K562 (cell line): Measurements from ENCODE around the gene POGLUT2. TPM values are rescaled to one million over a fixed set of nuclear protein-coding genes. Genes with fewer than 3 reads are reported as not detected.

Experiments used
- ATAC-seq: fragments of 200-7000 bp; cut with Tn5 transposase; 3 replicates; pipeline ENCODE4 v1.9.1; 2020; ENCODE audit warnings: moderate library complexity
- BruUV-seq: library from RNA; stranded (reverse); fragments of 400-500 nt; replicated peaks from 2 replicates; lab custom pipeline; 2021; lab: Mats Ljungman, UMichigan
- CTCF ChIA-PET: fragments of 300-600 bp; formaldehyde crosslinking; extraction: SDS; loops from one replicate; lab custom pipeline; 2021; ENCODE audit warnings: low intra/inter-chr PET ratio; lab: Yijun Ruan, JAX
- POLR2A ChIA-PET: fragments of 300-600, 350-650 bp; sonication (Branson Sonifier 250); formaldehyde crosslinking; extraction: SDS; loops from one replicate; lab custom pipeline; 2021; ENCODE audit warnings: antibody characterized with exemption, inconsistent platforms; lab: Yijun Ruan, JAX
- DNase-seq, 4 experiments: peaks; one replicate each; pipeline versions ENCODE4 v3.0.0 to v3.0.0-alpha.2; 2011 to 2018; ENCODE audit warnings: low spot score in 3 of 4, mixed read lengths in 3 of 4; ENCODE audit errors: extremely low read depth in 1 of 4
- FAIRE-seq: peaks from 2 replicates; lab custom pipeline; 2011; peaks lifted over from hg19 to GRCh38; lab: Jason Lieb, UNC
- H2AFZ ChIP-seq: 2 replicates; pipeline ENCODE4 v1.6.0; 2011; ENCODE audit warnings: low read depth, low read length, control low read depth, inconsistent platforms
- H3K27ac ChIP-seq: fragments of 200-600 bp; 3 replicates; pipeline ENCODE4 v1.8.0; 2011; ENCODE audit warnings: low read depth, mild to moderate bottlenecking, control low read depth, inconsistent platforms, low read length, moderate library complexity, mixed read lengths; ENCODE audit errors: extremely low read depth
- H3K27me3 ChIP-seq, 2 experiments: fragments of 300-600 bp in 1 of 2; 2 replicates in 1 of 2; 3 replicates in 1 of 2; pipeline versions ENCODE4 v1.6.0 to v1.8.0; 2011; ENCODE audit warnings: inconsistent platforms in 2 of 2, low read length in 2 of 2, mild to moderate bottlenecking in 1 of 2, mixed read lengths in 1 of 2, moderate library complexity in 1 of 2; ENCODE audit not compliant: control insufficient read depth in 2 of 2, insufficient read depth in 2 of 2
- H3K36me3 ChIP-seq: fragments of 300-600 bp; 3 replicates; pipeline ENCODE4 v1.8.0; 2011; ENCODE audit warnings: mild to moderate bottlenecking, low read length, inconsistent platforms; ENCODE audit not compliant: control insufficient read depth, insufficient read depth
- H3K4me1 ChIP-seq, 2 experiments: fragments of 200-600 bp in 1 of 2; replicated peaks in 1 of 2; 2 replicates in 1 of 2; 3 replicates in 1 of 2; pipeline versions ENCODE4 v1.5.1 to v1.8.0; 2011; ENCODE audit warnings: inconsistent platforms in 2 of 2, low read length in 2 of 2, mild to moderate bottlenecking in 1 of 2, mixed read lengths in 1 of 2, moderate library complexity in 1 of 2; ENCODE audit not compliant: control insufficient read depth in 2 of 2, insufficient read depth in 2 of 2
- H3K4me2 ChIP-seq: 2 replicates; pipeline ENCODE4 v1.6.1; 2011; ENCODE audit warnings: low read length, control low read depth, inconsistent platforms, mixed read lengths; ENCODE audit not compliant: insufficient read depth
- H3K4me3 ChIP-seq: fragments of 200-600 bp; sonication (generic), shearing (Covaris generic); 2 replicates; pipeline ENCODE4 v1.5.1; 2016; ENCODE audit warnings: control low read depth, inconsistent platforms
- H3K79me2 ChIP-seq: fragments of 200-600 bp; 3 replicates; pipeline ENCODE4 v1.8.0; 2011; ENCODE audit warnings: low read length, inconsistent platforms; ENCODE audit not compliant: control insufficient read depth, insufficient read depth
- H3K9ac ChIP-seq, 2 experiments: 2 replicates each; pipeline versions ENCODE4 v1.6.0 to v1.6.1; 2011; ENCODE audit warnings: low read depth in 2 of 2, low read length in 2 of 2, control low read depth in 1 of 2, inconsistent platforms in 1 of 2, mild to moderate bottlenecking in 1 of 2, mixed read lengths in 1 of 2; ENCODE audit not compliant: insufficient read depth in 1 of 2
- H3K9me1 ChIP-seq: one replicate; pipeline ENCODE4 v1.6.0; 2011; ENCODE audit warnings: inconsistent platforms, mild to moderate bottlenecking, low read length, moderate library complexity; ENCODE audit not compliant: control insufficient read depth, insufficient read depth
- H3K9me3 ChIP-seq: replicated peaks from 2 replicates; pipeline ENCODE4 v1.5.1; 2011; ENCODE audit warnings: low read depth, low read length, inconsistent platforms; ENCODE audit not compliant: control insufficient read depth, insufficient read depth
- H4K20me1 ChIP-seq: replicated peaks from 2 replicates; pipeline ENCODE4 v1.6.1; 2011; ENCODE audit warnings: low read length, inconsistent platforms, mixed read lengths; ENCODE audit not compliant: control insufficient read depth, insufficient read depth
- ARHGAP35 ChIP-seq: fragments of 450-650 bp; IDR thresholded peaks from 2 replicates; pipeline ENCODE4 v1.6.1; 2018; ENCODE audit not compliant: partially characterized antibody
- CSDE1 ChIP-seq, 2 experiments: fragments of 450-650 bp; IDR thresholded peaks; 2 replicates each; pipeline ENCODE4 v1.6.1; 2016; ENCODE audit warnings: mild to moderate bottlenecking in 1 of 2
- FOXJ3 ChIP-seq: sonication (generic); formaldehyde crosslinking; IDR thresholded peaks from 2 replicates; pipeline ENCODE4 v1.4.0; 2020; ENCODE audit warnings: mild to moderate bottlenecking, missing genetic modification reagents
- KAT8 ChIP-seq: fragments of 450-650 bp; IDR thresholded peaks from 2 replicates; pipeline ENCODE4 v1.6.1; 2016; ENCODE audit warnings: low read depth, mild to moderate bottlenecking
- MAFK ChIP-seq: IDR thresholded peaks from 2 replicates; pipeline ENCODE4 v1.6.1; 2011; ENCODE audit warnings: low read length, improper control_type of control experiment
- MEIS2 ChIP-seq: fragments of 450-650 bp; IDR thresholded peaks from 2 replicates; pipeline ENCODE4 v1.6.1; 2014; ENCODE audit warnings: mild to moderate bottlenecking; ENCODE audit not compliant: partially characterized antibody
- TOE1 ChIP-seq, 2 experiments: fragments of 450-650 bp in 1 of 2; sonication (generic) in 1 of 2; formaldehyde crosslinking in 1 of 2; IDR thresholded peaks; 2 replicates each; pipeline versions ENCODE4 v1.7.1 to v1.8.0; 2016 to 2022; ENCODE audit warnings: borderline replicate concordance in 2 of 2, mild to moderate bottlenecking in 2 of 2, antibody characterized with exemption in 1 of 2, inconsistent platforms in 1 of 2, low read depth in 1 of 2, missing genetic modification reagents in 1 of 2, moderate library complexity in 1 of 2
- ZNF41 ChIP-seq: fragments of 250-450 bp; sonication (Bioruptor Pico); conservative IDR thresholded peaks from 2 replicates; pipeline ENCODE4 v1.4.0; 2020; ENCODE audit warnings: mild to moderate bottlenecking
- ZNF586 ChIP-seq: fragments of 450-650 bp; formaldehyde crosslinking; conservative IDR thresholded peaks from 2 replicates; pipeline ENCODE4 v1.4.0; 2020; ENCODE audit warnings: mild to moderate bottlenecking, moderate library complexity
- ZNF785 ChIP-seq: fragments of 250-450 bp; sonication (Bioruptor Pico); IDR thresholded peaks from 2 replicates; pipeline ENCODE4 v1.4.0; 2020; ENCODE audit warnings: mild to moderate bottlenecking
- WGBS: fragments of 100-300 bp; shearing (Covaris generic); methylation state at CpG from one replicate; pipeline ENCODE4 v1.1.6; 2016; ENCODE audit warnings: low coverage, mixed read lengths; ENCODE audit not compliant: insufficient coverage; ENCODE audit errors: missing lambda C conversion rate; 5-methylcytosine and 5-hydroxymethylcytosine counted together
- in situ Hi-C: fragments of 300-500 bp; cut with MboI; formaldehyde crosslinking; loops from 4 replicates; pipeline ENCODE4 v1.15.0; 2018; ENCODE audit warnings: inconsistent platforms, mixed read lengths
- intact Hi-C: fragments of 100-400 bp; cut with micrococcal nuclease; formaldehyde crosslinking; loops from 2 replicates; pipeline ENCODE4 v1.14.2; 2022
- polyA plus RNA-seq, 8 experiments: library from polyadenylated mRNA; depleted of rRNA in 4 of 8; stranded (reverse) in 5 of 8; unstranded in 3 of 8; fragments of >200 nt; fragmentation: Nextera tagmentation in 2 of 8; fragmentation: Illumina TruSeq in 1 of 8; extraction: Ambion mirVana in 2 of 8; extraction: Trizol in 1 of 8; gene quantifications; 2 replicates each; pipeline versions ENCODE4 v1.2.1 to v1.2.3, GENCODE V29; 2011 to 2014; ENCODE audit warnings: inconsistent platforms in 1 of 8, missing spikeins in 1 of 8
- total RNA-seq, 7 experiments: library from RNA; depleted of rRNA in 6 of 7; stranded (reverse); fragments of >200 nt in 6 of 7; fragmentation: Illumina TruSeq in 2 of 7; extraction: Trizol in 2 of 7; gene quantifications; 2 replicates each; pipeline versions ENCODE4 v1.2.1 to v1.2.3, GENCODE V29; 2011 to 2021; ENCODE audit warnings: low replicate concordance in 1 of 7

The POGLUT2 gene
- total and polyA plus RNA-seq, 9 of the 15 experiments (the other 6 are each of a cell fraction or from before 2014, with no cell fraction given), result 3.8 to 11.8 (median 10.8) TPM

DNA sequence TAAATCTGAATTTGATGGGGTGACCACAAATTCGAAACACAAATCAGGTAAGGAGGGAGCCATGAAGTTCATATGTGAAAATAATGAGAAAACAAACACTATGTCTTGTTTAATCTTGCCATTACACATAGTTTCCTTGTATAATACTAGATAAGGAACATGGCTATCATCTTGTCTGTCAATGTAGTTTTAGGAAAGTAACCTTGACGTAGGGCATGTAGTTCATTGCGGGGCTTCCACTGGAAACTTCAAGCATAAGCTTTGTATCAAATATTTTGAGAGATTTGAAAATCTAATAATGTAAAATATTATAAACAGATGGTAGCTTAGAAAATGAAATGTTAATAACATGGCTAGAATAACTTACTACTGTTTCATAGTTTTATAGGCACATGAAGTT is 8.9 kb upstream of the POGLUT2 start:
- no peak for DNase-seq
- Histone ChIP-seq H3K9me3 (0 out of 2 replicates have a peak, but pooled peaks cover 3% of the 10 kb centered on the region), H3K4me3 (no peak overlapping the region), H4K20me1 (no peaks in the 10 kb centered on the region), H3K9me1 (no peaks in the 10 kb centered on the region), H2AFZ (no peak overlapping the region), H3K4me2 (no peak overlapping the region), H3K27me3 (no peaks in the 10 kb centered on the region), H3K36me3 (peaks cover 25% of the 10 kb centered on the region; the same call in 2 of the 3 replicates), H3K79me2 (peaks cover 45% of the 10 kb centered on the region), H3K9ac (no peak overlapping the region), H3K4me1 (no peaks in the 10 kb centered on the region; a peak in 2 of 5 replicates), H3K27ac (no peak overlapping the region)
- no peak for ATAC-seq
- in situ Hi-C loops, result no loop called here
- ChIA-PET CTCF (no interaction called here), POLR2A (interaction anchor here (0.9 kb wide), 1 partner anchor 11 kb away, joined by 3 read pairs; no protein-coding TSS in a partner anchor)
- FAIRE-seq, result no peak
- WGBS, result 76% methylated on average over 3 of the region's 3 CpGs
- intact Hi-C loops, result no loop called here
- TF ChIP-seq MAFK, result no peak
- no peak for TF ChIP-seq ZNF41
- TF ChIP-seq ZNF586, result no peak
- no peak for TF ChIP-seq FOXJ3 (CRISPR knock-in tag)
- no peak for TF ChIP-seq CSDE1 (IDR thresholded peaks at IDR 0.05)
- no peak for TF ChIP-seq ZNF785 (CRISPR knock-in tag)
- no peak for TF ChIP-seq MEIS2
- no peak for TF ChIP-seq ARHGAP35
- TF ChIP-seq TOE1 (IDR thresholded peaks at IDR 0.05; ENCODE audit: borderline replicate concordance), result no peak
- TF ChIP-seq TOE1 (CRISPR knock-in tag; IDR thresholded peaks at IDR 0.05; ENCODE audit: borderline replicate concordance, low read depth), result no peak
- TF ChIP-seq KAT8, result no peak
- no TSS peak for BruUV-seq
